Measurements from ENCODE around the gene KRT2. TPM values are rescaled to one million over a fixed set of nuclear protein-coding genes. Genes with fewer than 3 reads are reported as not detected.

The KRT2 gene
- total and polyA plus RNA-seq, 9 of the 15 experiments (the other 6 are each of a cell fraction or from before 2014, with no cell fraction given) = 0.03 to 0.69 (median 0.07) TPM; not detected in 2

DNA sequence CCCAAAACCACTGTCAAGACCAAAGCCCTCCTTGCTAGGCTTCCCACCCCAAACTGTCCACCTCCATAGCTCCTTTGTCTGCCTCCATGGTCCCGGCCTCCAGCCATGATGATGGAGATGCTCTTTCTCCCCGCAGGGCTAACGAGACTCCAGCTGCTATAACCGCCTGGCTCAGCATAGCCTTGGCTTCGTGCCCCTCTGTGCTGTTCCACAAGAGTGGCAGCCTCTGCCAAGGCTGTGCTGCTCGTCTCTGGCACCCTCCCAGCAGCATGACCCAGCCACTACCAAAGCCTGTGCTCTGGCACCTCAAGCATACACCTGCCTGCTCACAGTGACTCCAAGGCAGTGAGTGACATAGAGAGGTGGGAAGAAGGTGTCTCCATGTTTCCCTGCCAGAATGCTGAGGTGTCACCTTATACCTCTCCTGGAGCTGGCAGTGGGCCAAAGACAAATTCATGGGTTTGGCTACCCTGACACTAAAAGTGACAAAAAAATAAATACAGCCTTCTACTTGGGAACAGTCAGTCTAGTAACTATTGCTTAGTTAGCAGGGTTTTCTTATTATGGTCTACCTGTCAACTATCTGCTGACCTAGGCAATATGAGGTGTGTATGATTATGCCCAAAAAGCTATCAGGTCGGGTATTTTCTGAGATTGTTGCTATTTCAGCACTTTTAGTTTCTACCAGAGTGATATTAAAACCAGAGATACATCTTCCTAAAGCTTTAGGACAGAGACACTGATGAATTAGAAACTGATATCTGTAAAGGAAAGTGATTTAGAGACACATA lies 17.6 kb downstream of the KRT2 start:
- CTCF ChIA-PET (ENCODE audit: low intra/inter-chr PET ratio) = no interaction called here
- no peaks in the 10 kb centered on the region for H3K9me3 ChIP-seq (replicated peaks; ENCODE audit: control insufficient read depth, insufficient read depth, low read depth, low read length)
- intact Hi-C loops (cut with micrococcal nuclease) = no loop called here
- no peak overlapping the region for H3K27ac ChIP-seq (ENCODE audit: extremely low read depth, low read depth, low read length)
- ATAC-seq = no peak
- POLR2A ChIA-PET = interaction anchor here (0.8 kb wide), 1 partner anchor 26 kb away, joined by 5 read pairs; no protein-coding TSS in a partner anchor
- H3K9me1 ChIP-seq (ENCODE audit: control insufficient read depth, insufficient read depth, low read length) = no peaks in the 10 kb centered on the region
- H3K79me2 ChIP-seq (ENCODE audit: control insufficient read depth, insufficient read depth, low read length) = no peaks in the 10 kb centered on the region
- no peak overlapping the region for H2AFZ ChIP-seq (ENCODE audit: low read depth, low read length)
- TF ChIP-seq NFIC (IDR thresholded peaks at IDR 0.05) = peak; percentile 83
- no peak for TF ChIP-seq ZKSCAN3 (CRISPR knock-in tag; IDR thresholded peaks at IDR 0.05)
- TF ChIP-seq MAFF (IDR thresholded peaks at IDR 0.05; ENCODE audit: low read length) = peak; percentile 80
- TF ChIP-seq NFIX (CRISPR knock-in tag; IDR thresholded peaks at IDR 0.05; ENCODE audit: low read depth) = 0 out of 2 replicates have a peak, but pooled peaks have one; percentile 15
- no peak for TF ChIP-seq MEF2A (IDR thresholded peaks at IDR 0.05; ENCODE audit: control insufficient read depth, low read depth, low read length)
- peak; percentile 78 for TF ChIP-seq ZNF316 (IDR thresholded peaks at IDR 0.05)
- no peak for TF ChIP-seq HNRNPK (IDR thresholded peaks at IDR 0.05; ENCODE audit: low read depth, low read length, poor library complexity, severe bottlenecking)
- peak; percentile 65 for TF ChIP-seq C11orf30 (IDR thresholded peaks at IDR 0.05; ENCODE audit: low read depth)
- peak; percentile 68 for TF ChIP-seq MAFK (IDR thresholded peaks at IDR 0.05; ENCODE audit: low read length)
- peak; percentile 56 for TF ChIP-seq MAFG (tag; conservative IDR thresholded peaks at IDR 0.05)
- H4K20me1 ChIP-seq (replicated peaks; ENCODE audit: control insufficient read depth, insufficient read depth, low read length) = no peaks in the 10 kb centered on the region
- in situ Hi-C loops (cut with MboI) = no loop called here
- no peak for DNase-seq (ENCODE audit: extremely low read depth in 1 of 4, low spot score in 3 of 4)
- H3K27me3 ChIP-seq (ENCODE audit: control insufficient read depth in 2 of 2, insufficient read depth in 2 of 2, low read length in 2 of 2) = no peaks in the 10 kb centered on the region
- H3K4me2 ChIP-seq (ENCODE audit: insufficient read depth, low read length) = no peak overlapping the region
- H3K4me1 ChIP-seq (replicated peaks in 1 of 2; ENCODE audit: control insufficient read depth in 2 of 2, insufficient read depth in 2 of 2, low read length in 2 of 2) = peaks cover 8 to 33% of the 10 kb centered on the region in 2 experiments
- H3K9ac ChIP-seq (ENCODE audit: insufficient read depth in 1 of 2, low read depth in 2 of 2, low read length in 2 of 2) = peak overlapping the region in 1 of 2 experiments; percentile 44; a peak in 2 of 4 replicates
- H3K4me3 ChIP-seq = no peak overlapping the region
- H3K36me3 ChIP-seq (ENCODE audit: control insufficient read depth, insufficient read depth, low read length) = no peaks in the 10 kb centered on the region
- no peak for FAIRE-seq
- WGBS (ENCODE audit: insufficient coverage, low coverage, missing lambda C conversion rate) = 34% methylated on average over 6 of the region's 7 CpGs
- BruUV-seq (replicated peaks) = no TSS peak

All from K562 (cell line).